ENCODE data around the gene SLC4A5.
"Not testable (repeated sequence)": the region's sequence is repeated elsewhere in the genome, so short reads cannot be mapped to it uniquely, and the experiment has no call there.

The SLC4A5 gene

DNA sequence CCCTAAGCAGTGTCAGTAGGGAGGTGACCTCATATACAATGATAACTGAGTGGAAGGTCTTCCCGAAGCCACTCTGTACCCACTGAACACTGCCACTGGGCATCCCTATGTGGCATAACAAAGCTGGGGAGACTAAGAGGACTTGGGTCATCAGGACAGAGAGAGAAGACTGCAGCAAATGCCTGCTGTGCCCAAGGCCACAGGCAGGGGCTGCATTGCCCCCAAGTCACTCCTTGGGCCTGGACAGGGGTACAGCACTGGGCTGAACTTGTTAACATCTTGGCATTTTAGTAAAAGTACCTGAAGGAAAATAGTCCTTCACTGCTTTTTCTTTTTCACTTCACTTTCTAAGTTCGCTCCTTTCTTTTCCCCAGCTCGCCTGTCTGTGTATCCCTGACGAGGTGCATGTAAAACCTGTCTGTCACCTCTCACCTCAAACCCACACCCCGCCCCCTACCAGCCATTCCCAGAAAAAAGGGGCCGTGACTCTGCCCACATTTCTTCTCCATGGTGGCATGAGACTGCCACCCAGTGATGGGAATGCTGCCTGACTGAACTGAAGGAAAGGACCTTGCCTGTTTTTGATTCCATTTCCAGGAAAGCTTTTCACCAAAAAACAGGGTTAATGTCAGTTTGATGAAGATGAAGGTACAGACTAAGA, 81.9 kb downstream of the SLC4A5 start:
- no peak for DNase-seq

DNA sequence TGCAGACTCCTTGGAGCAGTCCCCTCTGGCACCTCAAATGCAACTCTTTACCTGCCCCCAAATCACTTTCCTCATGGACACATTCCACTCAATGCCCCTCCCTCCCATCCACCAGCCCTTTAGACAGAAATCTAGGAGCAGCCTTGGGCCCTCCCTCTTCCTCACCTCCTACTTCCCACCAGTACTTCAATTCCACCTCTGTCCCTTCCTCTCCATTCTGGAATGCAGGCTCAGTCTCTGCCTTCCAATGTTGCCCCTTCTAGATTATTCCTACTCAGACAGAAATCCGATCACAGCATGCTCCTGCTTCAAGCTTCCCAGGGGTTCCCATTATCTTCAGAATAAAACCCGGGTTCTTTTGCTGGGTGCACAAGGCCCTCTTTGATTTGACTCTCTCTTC, 82.7 kb downstream of the SLC4A5 start:
- no peak for DNase-seq

DNA sequence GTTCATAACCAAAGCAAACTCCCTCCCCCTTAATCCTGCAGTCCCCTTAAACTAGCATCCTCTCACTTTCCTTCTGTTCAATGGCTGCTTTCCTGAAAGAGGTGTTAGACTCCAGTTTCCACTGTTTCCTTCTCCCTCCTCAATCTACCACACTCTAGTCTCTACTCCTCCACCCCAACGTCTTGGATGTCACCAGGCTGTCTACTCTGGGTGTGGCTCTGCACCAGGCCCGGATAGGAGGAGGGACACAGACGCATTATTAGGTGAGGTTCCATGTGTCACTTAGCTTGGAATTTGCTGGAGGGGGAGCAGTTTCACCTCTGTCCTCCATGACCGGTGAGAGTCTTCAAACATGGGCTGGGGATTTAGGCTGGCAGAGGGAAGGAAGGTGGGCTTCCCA, 83.5 kb downstream of the SLC4A5 start:
- DNase-seq, result no peak

DNA sequence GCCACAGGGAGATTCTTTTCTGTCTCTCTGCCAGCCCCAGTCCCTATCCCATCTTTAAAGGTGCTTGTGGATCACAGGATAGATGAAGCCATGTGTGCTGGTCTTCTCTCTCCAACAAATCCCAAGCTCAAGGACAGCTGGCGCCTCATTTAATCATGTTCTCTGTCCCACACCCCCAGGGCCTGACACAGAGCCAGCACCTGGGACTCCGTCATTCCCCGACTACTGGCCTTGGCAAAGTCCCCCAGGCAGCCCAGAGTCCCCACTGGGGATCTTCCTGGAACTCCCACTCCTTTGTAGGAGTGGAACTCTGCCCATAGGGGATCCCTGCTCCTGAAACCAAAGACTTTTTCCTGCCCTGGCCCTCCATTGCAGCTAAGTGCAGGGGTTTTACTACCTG, 84.0 kb downstream of the SLC4A5 start:
- DNase-seq, result no peak

DNA sequence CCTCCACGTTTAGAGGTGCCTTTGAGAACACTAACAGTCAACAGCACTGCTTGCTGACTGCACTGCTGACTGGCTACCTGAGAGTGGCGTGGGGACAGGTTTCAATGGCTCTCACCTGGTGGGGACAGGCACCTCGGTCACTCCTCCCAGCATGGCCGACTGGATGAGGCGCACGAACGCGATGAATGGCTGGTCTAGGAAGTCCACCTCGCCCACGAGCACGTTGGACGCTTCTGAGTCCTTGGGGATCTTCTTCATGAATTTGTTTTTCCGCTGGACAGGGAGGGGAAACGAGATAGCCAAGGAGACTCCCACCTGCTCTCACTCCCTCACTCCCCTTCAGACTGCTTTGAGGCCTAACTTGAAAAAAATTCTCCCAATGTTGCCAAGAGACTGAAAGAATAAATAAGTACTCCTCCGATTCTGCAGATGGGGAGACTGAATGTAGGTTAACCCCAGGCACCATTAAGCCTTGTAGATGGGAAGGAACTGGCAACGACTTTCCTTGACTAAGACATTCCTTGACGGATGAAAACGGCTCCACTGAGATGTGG, 87.5 kb downstream of the SLC4A5 start:
- no peak for DNase-seq

DNA sequence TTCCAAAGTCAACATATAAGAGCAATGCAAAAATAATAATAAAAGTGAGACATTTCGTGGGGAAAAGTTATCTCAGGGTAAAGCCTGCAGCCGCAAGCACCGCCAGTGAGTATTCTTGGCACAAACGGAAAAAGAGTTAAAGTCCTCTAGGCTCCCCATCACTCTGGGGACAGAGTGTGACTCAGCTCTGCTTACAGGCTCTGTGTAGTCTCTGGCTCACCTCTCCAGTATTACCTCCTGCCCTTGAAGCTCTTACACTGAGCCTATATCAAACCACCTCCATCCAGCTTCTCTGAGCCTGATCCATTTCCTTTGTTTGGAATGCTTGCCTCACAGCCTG, 89.3 kb downstream of the SLC4A5 start:
- no peak for DNase-seq

DNA sequence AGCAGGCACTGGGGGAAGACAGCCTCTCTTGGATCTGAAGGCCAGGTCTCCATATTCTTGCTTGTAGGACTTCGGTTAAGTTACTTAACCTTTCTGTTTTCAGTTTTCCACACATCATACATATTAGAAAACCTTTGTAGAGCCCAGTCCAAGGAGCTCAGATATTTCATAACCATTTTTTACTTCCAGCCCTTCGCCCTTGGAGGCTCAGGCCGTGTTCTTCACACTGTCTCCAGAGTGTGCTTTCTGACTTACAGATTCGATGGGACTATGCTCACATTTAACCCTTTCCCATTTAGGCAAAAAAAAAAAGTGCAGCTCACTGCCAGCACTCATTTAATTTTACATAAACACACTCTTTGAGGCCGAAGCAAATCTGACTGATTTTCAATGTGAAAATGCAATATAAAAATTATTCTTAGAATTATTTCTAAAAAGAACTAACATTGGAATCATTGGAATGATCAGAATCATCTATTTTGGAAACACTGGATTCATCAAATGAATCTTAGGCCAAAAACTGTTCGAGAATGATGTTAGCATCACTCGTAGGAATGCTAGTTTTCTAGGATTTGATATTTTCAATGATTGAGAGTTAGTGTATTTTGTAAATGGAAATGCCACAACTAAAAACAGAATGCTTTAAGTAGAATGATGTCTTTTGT, 89.8 kb downstream of the SLC4A5 start:
- no peak for DNase-seq

DNA sequence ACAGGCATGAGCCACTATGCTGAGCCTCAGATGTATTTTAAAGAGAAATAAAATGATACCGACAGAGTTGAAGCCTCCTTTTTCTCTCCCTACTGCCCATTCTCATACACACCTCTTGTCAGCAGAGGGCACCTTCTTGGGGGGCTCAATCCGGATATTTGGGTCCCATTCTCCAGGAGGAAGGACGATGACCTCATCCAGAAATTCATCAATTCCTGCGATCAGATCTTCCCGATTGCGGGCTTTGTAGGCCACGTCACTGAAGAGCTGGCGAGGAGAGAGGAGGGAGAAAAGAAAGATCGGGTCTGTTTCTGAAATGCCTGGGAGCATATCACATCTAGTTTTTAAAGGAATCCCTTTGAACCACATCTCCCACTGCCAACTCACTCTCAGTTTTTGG, 90.4 kb downstream of the SLC4A5 start:
- no peak for DNase-seq

DNA sequence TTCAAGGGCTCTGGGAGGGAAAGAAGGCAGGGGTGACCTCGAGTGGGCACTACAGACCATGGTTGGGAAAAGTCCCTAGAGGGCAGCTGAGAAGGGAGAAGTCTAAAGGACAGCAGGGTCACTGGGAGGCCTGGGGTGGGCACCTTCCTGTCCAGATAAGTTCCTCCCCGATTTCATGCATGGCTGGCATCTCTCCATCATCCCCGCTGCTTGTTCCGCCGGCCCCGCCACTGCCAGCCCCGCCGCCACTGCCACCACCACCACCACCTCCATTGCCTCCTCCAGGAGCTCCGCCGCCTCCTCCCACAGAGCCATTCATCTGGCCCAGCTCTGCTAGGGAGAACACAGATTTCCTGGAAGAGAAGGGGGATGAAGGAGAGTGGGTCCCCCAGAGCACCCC, 91.2 kb downstream of the SLC4A5 start:
- DNase-seq, result no peak

DNA sequence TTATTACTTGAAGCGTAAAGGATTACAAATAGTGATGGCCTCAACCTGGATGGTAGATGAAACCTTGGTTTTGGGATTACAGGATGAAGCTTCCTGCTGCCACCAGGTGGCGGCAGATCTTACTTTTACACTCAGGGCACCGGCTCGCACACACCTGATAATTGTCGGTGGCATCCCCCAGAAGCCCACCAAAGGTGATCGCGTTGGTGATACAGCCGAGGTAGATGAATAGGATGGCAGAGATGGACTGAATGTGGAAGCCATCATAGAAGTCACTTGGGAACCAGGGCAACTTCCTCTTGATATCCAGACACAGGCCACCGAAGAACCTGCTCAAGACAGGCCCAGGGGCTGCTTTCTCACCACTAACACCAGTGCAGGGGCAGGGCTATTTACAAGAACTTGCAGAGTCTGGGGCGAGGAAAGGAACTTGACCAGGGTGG, 93.0 kb downstream of the SLC4A5 start:
- DNase-seq, result no peak

DNA sequence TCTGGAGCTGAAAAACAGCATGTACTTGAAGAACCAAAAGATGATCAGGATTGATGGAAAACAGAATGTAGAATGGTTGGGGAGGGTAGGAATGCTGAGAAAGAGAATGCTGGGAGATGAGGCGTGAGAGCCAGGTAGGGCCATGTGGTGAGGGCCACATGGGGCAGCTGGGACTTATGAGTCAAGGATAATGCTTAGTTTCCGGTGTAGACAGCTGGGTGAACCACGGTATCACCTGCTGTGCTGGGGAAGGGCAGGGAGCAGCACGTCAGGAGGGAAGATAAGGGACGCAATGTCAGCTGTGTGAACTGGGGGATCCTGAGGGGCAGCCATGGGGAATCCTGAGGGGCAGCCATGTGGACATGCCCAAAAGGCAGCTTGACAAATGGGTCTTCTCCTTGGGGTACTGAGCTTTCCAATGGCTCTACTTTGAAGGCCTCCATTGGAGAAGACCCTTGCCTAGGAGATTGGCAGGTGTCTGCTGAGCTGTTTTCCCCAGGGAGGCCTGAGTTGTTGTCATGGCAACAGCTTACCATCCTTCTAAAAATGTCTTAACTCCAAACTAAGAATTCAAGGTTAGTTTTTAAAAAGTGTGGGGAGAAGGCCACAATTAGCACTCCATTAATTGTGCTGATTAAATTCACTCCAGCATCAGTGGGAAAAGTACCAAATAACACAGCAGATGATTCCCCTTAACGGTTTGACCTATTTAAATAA, 93.7 kb downstream of the SLC4A5 start:
- no peak for DNase-seq

DNA sequence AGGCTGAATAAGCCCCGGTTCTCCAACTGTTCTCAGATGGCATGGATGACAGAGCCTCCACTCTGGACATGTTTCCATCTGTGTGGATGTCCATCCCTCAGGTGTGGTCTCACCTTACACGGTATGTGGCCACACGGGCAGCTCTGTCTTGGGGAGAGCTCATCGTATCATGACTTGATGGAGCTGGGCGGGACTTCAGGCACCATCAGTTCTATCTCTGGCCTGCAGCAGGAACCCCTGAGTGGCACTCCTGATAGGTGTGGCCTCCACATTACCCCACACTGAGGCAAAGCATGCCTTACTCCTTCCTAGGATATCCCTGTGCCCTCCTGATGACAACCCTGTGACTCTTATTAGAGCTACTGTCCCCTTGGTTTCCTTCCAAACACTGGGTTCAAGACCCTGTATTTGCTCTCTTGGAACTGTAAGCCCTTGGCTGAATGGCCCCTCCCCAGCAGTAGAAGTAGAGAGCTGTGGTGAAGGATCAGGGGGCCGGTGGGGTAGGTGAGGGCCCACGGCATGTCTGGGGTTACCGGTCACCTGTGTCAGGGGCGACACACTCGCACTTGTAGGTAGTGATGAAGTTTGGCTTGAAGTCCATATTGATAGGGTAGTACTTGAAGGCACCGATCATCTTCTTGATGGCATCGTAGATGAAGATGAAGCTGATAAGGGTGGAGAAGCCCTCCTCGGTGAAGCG, 96.6 kb downstream of the SLC4A5 start:
- no peak for DNase-seq

DNA sequence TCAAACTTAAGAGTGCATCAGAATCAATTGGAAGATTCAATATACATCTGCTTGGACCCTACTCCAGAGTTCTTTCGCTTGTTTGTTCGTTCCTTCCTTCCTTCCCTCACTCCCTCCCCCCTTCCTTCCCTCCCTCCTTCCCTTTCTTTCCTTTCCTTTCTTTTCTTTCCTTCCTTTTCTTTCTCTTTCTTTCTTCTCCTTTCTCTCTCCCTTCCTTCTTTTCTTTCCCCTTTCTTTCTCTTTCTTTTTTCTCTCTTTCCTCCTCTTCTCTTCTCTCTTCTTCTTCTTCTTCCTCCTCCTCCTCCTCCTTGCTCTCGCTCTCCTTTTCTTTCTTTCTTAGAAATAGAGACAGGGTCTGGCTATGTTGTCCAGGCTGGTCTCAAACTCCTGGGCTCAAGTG, 98.9 kb downstream of the SLC4A5 start:
- DNase-seq, result no peak

DNA sequence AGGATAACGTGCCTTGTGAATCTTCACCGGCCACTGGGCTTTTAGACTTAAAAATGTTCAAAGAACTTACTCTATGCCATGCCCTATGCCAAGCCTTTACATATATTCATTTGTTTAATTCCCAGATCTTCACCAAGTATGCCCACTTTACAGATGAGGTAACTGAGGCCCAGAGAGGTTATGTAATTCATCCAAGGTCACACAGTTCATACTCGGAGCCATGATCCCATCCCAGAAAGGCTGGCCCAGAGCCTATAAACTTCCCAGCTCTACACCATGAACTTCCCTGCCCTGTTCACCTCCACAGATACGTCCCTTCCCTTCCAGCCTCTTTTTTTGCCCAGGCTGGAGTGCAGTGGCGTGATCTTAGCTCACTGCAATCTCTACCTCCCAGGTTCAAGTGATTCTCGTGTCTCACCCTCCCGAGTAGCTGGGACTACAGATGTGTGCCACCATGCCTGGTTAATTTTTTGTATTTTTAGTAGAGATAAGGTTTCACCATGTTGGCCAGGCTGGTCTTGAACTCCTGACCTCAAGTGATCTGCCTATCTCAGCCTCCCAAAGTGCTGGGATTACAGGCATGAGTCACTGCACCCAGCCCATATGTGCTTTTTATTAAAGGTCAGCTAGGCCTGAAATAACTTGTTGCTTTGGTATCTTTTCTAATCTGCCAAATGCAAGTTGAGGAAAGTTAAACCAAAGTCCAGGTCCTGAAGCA, 100.7 kb downstream of the SLC4A5 start:
- DNase-seq, result no peak

DNA sequence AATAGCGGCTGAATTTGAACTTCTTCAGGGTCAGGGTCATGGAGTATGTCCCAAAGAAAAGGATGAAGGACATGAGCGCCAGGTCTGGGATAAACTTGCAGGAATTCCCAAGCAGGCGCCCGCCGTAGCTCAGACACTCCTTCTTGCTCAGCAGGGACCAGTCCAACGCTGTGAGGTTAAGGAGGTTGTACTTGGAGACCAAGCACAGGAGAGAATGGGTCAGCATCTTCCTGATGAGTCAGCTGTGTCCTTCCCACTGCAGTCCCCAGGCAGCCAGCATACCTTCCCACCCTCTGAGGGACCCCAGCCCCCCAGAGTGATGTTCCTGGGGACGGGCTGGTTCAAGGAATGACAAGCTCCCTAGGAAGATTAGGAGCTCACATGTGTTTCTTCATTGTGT, 103.9 kb downstream of the SLC4A5 start:
- no peak for DNase-seq

DNA sequence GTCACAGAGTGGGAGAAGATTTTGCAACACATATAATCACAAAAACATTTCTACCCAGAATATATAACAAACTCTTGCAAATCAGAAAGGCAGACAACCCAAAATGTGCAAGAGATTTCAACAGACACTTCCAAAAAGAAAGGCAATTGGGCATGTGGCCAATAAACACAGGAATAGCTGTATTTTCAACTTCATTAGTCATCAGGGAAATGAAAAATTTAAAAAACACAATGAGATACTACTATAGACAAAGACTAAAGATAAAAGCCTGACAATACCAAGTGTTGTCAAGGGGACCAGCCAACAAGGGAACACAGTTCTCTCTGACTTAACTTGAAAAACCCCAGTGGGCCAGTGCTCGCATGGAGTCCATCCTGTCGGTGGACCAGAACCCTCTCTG, 104.3 kb downstream of the SLC4A5 start:
- no peak for DNase-seq

DNA sequence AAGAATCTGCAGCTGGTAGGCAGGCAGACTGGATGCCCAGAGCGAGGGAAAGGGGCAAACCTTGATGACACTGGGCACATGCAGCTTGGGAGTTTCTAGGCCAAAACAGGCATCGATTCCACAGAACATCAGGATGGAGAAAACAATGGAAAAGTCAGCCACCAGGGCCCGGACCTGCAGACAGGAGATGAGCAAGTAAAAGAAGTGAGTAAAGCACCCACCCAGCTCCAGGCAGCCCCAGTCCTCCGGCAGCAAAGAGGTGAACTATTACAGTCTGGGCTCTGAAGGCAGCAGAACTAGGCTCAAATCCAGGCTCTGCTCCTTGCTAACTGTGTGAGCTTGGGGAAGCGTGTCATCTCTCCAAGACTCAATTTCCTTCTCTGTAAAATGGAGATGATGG, 108.2 kb downstream of the SLC4A5 start:
- no peak for DNase-seq

DNA sequence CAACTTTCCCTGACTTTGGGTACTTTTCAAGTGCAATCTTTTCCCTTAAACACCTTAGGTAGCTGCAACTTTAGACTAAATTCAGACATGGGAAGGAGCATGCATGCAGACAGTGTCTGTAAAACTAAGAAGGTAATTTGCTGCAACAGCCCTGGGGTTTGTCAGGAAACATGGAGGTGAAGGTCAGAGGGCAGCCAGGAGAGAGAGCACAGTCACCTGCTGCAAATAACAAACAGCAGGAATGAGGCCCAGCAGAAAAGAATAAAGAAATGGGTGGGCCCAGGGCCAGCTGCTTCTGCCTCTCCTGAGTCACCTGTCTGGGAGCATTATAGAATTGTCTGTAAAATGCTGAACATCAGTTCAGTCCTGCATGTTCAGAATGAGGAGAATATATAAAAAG, 109.6 kb downstream of the SLC4A5 start:
- DNase-seq, result no peak

DNA sequence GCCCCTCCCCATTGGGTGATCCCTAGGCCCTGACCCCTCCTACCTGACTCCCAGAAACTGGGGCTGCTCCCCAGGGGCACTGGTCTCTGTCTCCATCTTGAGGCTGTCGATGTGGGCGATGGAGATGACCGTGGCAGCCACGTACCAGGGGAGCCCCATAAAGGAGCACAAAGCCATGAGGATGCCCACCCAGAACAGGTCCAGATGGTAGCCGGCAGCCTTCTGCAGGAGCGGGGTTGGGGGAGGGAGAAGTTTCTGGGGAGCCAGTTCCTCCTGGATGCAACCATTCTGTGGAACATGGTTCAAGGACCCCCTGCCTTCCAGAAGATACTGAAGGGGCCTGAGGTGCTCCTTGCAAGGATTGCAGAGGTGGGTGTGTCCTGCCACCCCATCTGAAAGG, 110.8 kb downstream of the SLC4A5 start:
- no peak for DNase-seq

DNA sequence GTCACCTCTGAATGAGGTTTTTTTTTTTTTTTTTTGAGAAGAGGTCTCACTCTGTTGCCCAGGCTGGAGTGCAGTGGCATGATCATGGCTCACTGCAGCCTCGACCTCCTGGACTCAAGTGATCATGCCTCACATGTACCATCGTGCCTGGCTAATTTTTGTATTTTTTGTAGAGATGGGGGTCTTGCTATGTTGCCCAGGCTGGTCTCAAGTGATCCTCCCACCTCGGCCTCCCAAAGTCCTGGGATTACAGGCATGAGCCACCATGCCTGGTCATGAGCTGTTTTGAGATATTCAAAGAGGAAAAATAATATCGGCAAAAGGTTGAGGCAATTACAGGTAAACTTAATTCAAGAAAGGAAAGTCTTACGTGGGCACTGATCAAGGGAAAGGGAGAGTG, 113.4 kb downstream of the SLC4A5 start:
- DNase-seq, result not testable (repeated sequence)

DNA sequence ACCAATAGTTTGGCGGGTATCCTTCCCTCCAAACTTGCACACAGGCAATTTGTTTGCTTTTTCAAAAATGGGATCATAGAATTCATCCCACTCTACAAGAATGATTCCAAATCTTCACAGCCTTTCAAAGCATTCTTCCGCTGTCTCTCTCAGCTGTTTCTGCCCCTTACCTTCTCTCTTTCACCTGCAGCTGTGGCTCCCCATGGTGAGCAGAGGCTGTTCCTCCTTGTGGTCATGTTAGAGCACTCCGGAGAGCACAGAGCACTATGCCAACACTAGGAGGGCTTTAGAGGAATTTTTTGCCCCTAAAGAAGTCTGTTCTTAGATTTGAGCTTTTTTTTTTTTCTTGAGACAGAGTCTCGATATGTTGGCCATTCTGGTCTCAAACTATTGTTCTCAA, 114.4 kb downstream of the SLC4A5 start:
- DNase-seq, result no peak

DNA sequence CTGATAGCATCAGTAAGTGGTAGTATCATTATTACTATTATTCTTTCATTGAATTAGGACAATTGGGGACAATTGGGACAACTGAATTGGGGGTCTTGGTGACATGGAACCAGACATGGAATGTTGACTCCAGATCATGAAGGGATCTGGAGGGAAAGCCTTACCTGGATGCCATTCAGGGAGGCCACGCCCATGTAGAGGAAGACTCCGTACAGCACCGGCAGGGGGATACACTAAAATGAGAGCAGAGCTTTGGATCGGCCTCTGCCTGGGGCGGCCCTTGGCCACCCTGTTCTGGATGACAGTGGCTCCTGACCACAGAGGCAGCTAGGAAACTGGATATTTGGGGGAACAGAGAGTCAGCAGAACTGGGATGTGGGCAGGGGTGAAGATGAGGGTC, 115.6 kb downstream of the SLC4A5 start:
- no peak for DNase-seq

DNA sequence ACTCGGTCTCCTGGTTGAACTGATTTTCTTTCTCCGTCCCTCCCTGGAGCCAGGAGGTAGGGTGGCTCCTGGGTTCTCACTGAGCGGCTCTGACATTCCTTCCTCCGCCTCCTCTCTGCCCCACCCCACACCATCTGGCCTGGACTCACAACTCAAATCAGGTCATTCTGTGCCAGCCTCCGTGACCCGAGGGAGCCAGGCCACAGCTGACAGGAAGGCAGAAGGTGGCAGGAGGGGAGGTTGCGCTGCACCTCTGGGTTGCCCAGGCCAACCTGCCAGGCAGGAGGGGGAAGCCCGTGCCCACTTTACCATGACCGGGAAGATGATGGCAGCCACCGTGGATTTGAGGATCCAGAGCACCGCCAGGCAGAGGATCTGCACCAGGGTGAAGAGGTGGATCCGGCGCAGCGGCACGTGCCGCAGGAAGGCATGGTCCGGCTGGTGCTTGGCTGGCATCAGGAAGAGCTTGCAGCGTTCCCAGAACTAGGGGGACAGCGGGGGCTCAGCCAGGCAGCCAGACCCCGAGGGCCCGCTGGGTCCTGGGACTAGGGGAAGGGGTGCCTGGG, 116.5 kb downstream of the SLC4A5 start:
- no peak for DNase-seq
